GM12801 (cell line): ENCODE data around the gene TEX11.

Experiments used
- CTCF ChIP-seq: IDR thresholded peaks from one replicate; pipeline ENCODE4 v1.5.1; 2011; ENCODE audit warnings: control low read depth; ENCODE audit not compliant: insufficient read length; ENCODE audit errors: extremely low read depth

The TEX11 gene

GRCh38 chrX:70500826-70501225 is 407.7 kb downstream of the TEX11 start:
- TF ChIP-seq CTCF = no peak

- TF ChIP-seq CTCF = no peak
Observed at GRCh38 chrX:70498129-70498528, 410.4 kb downstream of the TEX11 start.

- no peak for TF ChIP-seq CTCF
Observed at GRCh38 chrX:70497026-70497425, 411.5 kb downstream of the TEX11 start.

GRCh38 chrX:70496491-70496890 is 412.0 kb downstream of the TEX11 start:
- TF ChIP-seq CTCF = no peak

GRCh38 chrX:70494441-70494840 is 414.1 kb downstream of the TEX11 start:
- TF ChIP-seq CTCF = no peak

GRCh38 chrX:70488856-70489255 is 419.7 kb downstream of the TEX11 start:
- no peak for TF ChIP-seq CTCF

- no peak for TF ChIP-seq CTCF
Observed at GRCh38 chrX:70485466-70485865, 423.0 kb downstream of the TEX11 start.

GRCh38 chrX:70482300-70482699 is 426.2 kb downstream of the TEX11 start:
- no peak for TF ChIP-seq CTCF
